IPS DF 4.7 (cell line): Measurements from ENCODE around the gene KISS1R.
"Not testable (repeated sequence)": the region's sequence is repeated elsewhere in the genome, so short reads cannot be mapped to it uniquely, and the experiment has no call there.

Experiments
- DNase-seq: peaks from one replicate; pipeline ENCODE4 v3.0.0-alpha.2; 2013; ENCODE audit warnings: low spot score; ENCODE audit errors: extremely low read depth

The KISS1R gene

DNA sequence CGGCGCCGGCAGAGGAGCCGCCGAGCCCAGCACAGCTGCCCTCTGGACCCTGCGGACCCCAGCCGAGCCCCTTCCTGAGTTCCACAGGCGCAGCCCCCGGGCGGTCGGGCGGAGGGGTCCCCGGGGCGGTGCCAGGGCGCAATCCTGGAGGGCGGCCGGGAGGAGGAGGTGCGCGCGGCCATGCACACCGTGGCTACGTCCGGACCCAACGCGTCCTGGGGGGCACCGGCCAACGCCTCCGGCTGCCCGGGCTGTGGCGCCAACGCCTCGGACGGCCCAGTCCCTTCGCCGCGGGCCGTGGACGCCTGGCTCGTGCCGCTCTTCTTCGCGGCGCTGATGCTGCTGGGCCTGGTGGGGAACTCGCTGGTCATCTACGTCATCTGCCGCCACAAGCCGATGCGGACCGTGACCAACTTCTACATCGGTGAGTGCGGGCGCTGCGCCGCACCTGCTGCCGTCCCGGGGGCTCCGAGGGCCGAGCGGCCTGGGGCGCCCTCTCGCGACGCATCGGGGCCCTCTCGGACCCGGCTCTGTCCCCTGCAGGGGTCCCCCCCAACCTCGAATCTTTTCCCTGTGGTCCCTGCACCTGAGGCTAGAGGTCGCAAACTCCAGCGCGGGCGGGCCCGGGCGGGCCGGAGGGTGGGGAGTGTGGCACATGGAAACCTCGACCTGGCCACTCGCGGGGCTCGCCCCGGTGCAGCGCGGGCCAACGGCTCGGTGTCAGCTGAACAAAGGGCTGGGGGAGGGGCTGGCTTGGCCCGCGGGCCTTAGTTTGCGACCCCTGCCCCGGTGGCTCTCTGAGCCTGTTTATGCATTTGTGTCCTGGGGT lies at the start of gene KISS1R:
TSS of gene KISS1R (plus strand) at position 11 of the 829 bp plus-strand sequence. CDS start at position 181, 170 bp downstream.
- no peak for DNase-seq

DNA sequence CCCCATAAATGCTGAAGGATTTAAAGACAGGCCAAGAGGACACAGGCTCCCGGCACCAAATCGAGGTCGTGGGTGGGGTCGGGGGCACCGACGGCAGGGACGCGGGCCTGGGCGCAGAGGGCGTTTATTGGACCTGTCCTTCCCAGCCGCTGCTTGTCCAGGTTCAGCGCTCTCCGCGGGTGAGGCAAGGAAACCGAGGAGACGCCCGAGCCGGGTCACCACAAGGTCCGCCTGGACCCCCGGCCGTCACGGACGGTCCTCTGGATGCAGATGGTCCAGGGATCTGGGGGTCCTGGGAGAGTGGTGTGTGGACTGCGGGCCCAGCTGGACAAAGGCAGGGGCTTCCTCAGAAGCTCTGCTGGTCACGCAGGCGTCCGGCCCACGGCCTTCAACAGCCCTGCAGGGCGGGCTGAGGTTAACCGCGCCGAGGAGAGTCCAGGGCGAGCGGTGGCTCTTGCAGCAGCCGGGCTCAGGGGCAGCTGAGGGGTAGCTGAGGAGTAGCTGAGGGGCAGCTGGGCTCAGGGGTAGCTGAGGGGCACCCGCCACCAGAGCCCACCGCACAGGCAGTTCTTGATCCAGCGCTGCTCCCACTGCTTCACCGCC lies 49.2 kb upstream of the KISS1R start:
- no peak for DNase-seq

DNA sequence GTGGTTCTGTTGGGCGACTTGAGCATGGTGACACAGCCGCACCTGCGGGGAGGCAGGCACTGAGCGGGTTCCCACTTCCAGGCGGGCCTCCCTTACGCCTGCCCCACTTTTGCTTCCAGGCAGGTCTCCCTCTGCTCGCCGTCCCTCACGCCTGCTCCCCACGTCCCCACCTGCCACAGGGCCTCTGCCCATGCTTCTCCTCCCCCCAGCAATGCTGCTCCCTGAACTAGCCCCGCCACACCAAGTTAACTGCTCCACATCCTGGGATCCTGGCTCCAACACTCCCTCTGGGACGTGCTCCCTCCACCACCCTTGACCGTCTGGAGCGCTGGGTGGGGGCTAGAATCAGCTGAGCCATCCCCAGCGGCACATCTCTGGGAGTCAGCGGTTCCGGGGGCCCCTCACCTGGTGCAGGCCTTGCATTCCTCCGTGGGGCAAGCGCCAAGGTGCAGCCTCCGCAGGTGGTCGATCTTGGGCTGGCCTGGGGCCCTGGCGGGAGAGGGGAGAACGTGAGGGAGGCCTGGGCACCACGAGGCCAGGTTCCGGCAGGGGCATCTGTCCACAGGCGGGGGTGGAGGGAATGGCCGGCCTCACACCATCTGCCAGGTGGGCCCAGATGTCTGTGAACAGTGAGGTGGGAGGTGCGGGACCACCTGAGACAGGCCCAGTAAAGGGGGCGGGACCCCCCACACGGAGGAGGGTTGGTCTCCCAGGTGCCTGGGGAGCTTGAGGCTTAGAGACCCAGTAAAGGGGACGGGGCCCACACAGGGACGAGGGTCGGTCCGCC lies 48.5 kb upstream of the KISS1R start:
- no peak for DNase-seq

DNA sequence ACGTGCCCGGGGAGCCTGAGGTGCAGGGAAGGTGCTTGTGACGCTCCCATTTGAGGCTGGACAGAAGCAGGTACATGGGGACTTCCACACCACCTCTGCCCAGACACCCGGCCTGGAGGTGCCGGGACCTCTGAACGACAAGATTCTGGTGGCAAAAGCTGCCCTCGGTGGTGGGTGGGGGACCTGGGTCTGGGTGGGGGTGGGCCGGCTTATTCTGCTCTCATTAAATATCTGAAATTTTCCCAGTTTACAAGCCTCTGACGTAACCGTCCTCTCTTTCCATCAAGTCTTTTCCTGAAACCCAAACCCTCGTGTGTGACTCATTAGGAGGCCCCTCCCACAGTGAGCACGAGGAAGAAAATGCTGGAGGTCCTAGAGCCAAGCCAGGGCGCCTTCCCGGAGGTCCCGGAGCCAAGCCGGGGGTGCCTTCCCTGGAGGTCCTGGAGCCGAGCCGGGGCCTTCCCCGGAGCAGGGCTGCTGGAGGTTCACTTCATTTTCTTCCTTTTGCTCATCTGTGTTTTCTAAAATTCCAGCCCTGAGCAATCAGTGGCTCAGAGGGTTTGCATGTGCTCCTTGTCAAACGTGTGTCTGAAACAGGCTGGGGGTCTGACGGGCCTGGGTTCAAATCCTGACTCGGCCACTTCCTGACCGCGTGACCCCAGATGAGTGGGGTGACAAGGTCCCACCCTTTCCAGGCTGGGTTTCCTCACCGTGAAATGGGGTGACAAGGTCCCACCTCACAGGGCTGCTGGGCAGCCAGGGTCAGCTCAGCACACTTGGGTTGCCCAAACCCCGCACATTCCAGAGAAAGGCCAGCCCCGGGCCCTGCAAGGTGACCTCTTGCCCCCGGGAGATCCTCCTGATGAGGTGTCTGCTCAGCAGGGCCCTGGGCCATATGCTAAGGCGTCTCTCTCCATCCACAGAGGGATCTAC lies 47.6 kb upstream of the KISS1R start:
- no peak for DNase-seq

- no peak for DNase-seq
Observed at GRCh38 chr19:870314-870713, 46.8 kb upstream of the KISS1R start.

- DNase-seq: no peak
Observed at GRCh38 chr19:870963-871401, 46.2 kb upstream of the KISS1R start.

DNA sequence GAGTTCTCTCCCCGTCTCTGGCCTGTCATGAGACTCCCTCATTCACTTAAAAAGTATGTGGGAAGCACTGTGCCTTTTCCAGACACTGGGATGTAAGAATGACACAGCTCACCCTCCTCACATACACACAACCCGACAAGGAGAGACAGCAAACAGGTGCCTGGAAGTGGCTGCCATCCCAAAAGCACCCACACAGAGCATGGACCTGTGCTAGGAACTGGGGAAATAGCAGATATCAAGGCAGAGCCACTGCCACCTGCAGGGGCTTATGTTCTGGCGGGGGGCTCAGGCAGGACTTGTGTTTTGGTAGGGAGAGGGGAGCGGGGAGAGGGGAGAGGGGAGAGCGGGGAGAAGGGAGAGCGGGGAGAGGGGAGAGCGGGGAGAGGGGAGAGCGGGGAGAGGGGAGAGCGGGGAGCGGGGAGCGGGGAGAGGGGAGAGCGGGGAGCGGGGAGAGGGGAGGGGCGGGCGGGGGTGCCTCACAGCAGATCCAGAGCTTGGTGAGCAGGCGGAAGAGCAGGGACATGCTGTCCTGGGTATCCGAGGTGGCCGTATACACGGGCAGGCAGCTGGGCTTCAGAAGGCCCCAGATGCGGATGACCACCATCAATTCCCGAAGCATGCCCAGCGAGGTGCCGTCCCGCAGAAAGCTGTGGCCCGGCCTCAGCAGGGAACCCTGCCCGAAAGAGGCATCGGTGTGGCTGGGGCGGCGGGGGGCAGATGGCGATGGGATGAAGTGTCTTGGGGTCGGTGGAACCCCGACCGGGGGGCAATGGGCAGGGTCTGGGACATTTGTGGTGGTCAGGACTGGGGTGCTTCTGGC lies 45.5 kb upstream of the KISS1R start:
- no peak for DNase-seq

GRCh38 chr19:872266-872951 lies 44.7 kb upstream of the KISS1R start:
- no peak for DNase-seq

GRCh38 chr19:873084-873483 lies 44.0 kb upstream of the KISS1R start:
- DNase-seq: no peak

DNA sequence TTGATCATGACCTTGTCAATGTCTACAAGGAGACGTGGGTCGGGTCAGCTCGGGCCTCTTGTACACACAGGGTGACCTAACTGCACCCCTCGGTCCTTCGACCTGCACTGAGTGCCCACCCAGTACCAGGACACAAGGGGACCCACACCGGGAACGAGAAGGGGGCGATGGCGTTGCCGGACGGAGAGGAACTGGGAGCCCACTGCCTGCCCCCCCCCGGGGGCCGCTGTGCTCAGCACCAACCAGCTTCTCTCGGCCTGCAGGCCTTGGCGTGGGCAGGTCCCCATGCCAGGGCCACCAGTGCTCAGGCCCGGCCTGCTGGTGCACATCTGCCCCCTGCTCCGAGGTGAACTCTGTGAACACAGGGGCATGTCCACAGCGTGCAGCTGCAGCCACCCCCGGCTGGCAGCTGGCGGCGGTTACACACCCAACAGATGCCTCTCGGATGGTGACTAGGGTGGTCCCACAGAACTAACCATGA lies 43.5 kb upstream of the KISS1R start:
- no peak for DNase-seq

DNA sequence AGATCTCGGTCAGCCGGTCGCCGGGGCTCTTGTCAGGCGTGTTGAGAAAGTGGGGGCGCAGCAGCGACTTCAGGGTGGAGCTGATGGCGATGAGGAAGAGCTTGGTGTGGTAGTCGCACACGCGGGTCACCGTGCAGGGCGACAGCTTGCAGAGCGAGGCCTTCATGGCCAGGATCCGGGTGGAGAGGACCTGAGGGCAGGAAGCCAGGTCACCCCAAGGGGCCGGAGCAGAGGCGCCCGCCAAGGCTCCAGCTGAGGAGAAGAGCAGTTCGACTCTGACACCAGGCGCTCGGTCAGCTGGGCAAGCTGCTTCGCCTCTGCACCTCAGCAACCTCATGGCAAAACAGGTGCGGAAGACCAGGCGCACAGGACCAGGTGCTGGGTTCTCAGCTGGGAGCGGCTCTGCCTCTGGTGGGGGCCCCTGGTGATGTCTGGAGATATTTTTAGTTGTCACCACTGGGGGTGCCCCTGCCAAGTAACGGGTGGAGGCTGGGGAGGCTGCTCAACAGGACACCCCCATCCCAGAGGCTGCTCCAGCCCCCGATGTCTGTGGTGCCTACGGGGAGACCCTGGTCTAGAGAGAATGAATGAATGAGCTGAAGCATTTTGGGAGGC lies 41.8 kb upstream of the KISS1R start:
- DNase-seq: no peak

- no peak for DNase-seq
Observed at GRCh38 chr19:876089-876488, 41.0 kb upstream of the KISS1R start.

DNA sequence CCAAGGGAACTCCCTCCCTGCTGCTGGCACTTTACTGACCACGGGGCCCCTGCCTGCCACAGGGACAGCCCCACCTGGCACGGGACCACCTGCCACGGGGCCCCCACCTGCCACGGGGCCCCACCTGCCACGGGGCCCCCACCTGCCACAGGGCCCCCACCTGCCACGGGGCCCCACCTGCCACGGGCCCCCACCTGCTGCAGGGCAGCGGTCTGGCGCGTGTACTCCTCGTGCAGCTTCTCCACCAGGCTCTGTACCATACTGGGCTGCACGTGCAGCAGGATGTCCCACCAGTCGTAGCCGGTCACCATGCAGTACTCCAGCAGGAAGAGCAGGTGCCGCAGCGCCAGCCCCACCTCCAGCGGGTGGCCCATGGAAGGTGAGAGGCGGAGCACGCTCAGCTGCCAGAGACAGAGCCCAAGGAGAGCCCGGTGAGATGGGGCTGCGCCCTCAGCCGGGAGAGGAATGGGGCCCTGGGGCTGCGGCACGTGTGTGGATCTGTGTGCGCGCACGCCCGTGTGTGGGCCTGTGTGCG lies 40.3 kb upstream of the KISS1R start:
- DNase-seq: no peak

DNA sequence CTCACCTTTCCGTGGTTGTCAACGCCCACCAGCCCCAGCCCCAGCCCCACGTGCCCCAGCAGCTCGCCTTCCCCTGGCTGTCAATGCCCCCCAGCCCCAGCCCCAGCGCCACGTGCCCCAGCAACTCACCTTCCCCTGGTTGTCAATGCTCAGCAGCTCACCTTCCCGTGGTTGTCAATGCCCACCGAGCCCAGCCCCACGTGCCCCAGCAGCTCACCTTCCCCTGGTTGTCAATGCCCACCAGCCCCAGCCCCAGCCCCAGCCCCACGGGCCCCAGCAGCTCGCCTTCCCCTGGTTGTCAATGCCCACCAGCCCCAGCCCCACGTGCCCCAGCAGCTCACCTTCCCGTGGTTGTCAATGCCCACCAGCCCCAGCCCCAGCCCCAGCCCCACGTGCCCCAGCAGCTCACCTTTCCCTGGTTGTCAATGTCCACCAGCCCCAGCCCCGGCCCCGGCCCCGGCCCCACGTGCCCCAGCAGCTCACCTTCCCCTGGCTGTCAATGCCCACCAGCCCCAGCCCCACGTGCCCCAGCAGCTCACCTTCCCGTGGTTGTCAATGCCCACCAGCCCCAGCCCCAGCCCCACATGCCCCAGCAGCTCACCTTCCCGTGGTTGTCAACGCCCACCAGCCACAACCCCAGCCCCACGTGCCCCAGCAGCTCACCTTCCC lies 39.0 kb upstream of the KISS1R start:
- not testable (repeated sequence) for DNase-seq

GRCh38 chr19:878751-879561 lies 38.2 kb upstream of the KISS1R start:
- DNase-seq: not testable (repeated sequence)

GRCh38 chr19:879711-880438 lies 37.3 kb upstream of the KISS1R start:
- DNase-seq: no peak
